Prostate gland (tissue), 2 donors: ENCODE measurements around the gene IL1RAPL2. TPM values are rescaled to one million over a fixed set of nuclear protein-coding genes. Genes with fewer than 3 reads are reported as not detected.

Experiments used
- DNase-seq: peaks from one replicate; pipeline ENCODE4 v3.0.0-alpha.2; 2019; ENCODE audit warnings: low spot score
- H3K27ac ChIP-seq, 2 donors: fragments of 200-600 bp; sonication (generic); 2 replicates each; pipeline ENCODE4 v1.5.1; 2017 to 2019
- H3K27me3 ChIP-seq: fragments of 200-600 bp; sonication (generic); replicated peaks from 2 replicates; pipeline ENCODE4 v1.5.1; 2019; ENCODE audit not compliant: insufficient read depth
- H3K36me3 ChIP-seq, 2 donors: fragments of 200-600 bp; sonication (generic); 1 replicate in 1 of 2; 2 replicates in 1 of 2; pipeline versions ENCODE4 v1.5.1 to v1.8.1; 2017 to 2019
- H3K4me1 ChIP-seq: fragments of 200-600 bp; sonication (generic); replicated peaks from 2 replicates; pipeline ENCODE4 v1.5.1; 2019
- H3K4me3 ChIP-seq, 2 donors: fragments of 200-600 bp; sonication (generic); 2 replicates each; pipeline ENCODE4 v1.5.1; 2017 to 2019
- H3K9me3 ChIP-seq: fragments of 200-600 bp; sonication (generic); 2 replicates; pipeline ENCODE4 v1.5.1; 2017
- POLR2A ChIP-seq: fragments of 450-650 bp; IDR thresholded peaks from one replicate; pipeline ENCODE4 v1.6.1; 2016; ENCODE audit warnings: antibody characterized with exemption, mild to moderate bottlenecking
- POLR2AphosphoS5 ChIP-seq: sonication (generic); formaldehyde crosslinking; IDR thresholded peaks from one replicate; pipeline ENCODE4 v1.6.1; 2017; ENCODE audit warnings: antibody characterized with exemption
- WGBS: methylation state at CpG from one replicate; pipeline ENCODE4 v1.1.5; 2018; 5-methylcytosine and 5-hydroxymethylcytosine counted together
- intact Hi-C: fragments of 100-400 bp; cut with DNase I; formaldehyde crosslinking; loops from one replicate; pipeline ENCODE4 v1.14.2; 2022
- total RNA-seq, 2 donors: library from RNA; depleted of rRNA; stranded (reverse); fragments of >200 nt; gene quantifications; one replicate each; pipeline ENCODE4 v1.1.0, GENCODE V29; 2016
- TF ChIP-seq, protein P1 (sequence below), 4 experiments: fragments of 200-600 bp in 2 of 4; fragments of 450-650 bp in 2 of 4; sonication (generic) in 2 of 4; IDR thresholded peaks; 1 replicate in 3 of 4; 2 replicates in 1 of 4; pipeline ENCODE4 v1.5.1; 2016 to 2019; ENCODE audit warnings: antibody characterized with exemption in 4 of 4, mild to moderate bottlenecking in 2 of 4, moderate library complexity in 2 of 4

The IL1RAPL2 gene
- total RNA-seq, 2 donors from 2014 or later, result 0.51 TPM; not detected in 1

GRCh38 chrX:105645667-105646357, 1079.8 kb downstream of the IL1RAPL2 start:
- DNase-seq, result no peak
- WGBS, result 66% methylated on average over 5 of the region's 5 CpGs
- H3K4me1 ChIP-seq, result no peaks in the 10 kb centered on the region

GRCh38 chrX:105646592-105647372, 1080.8 kb downstream of the IL1RAPL2 start:
- Histone ChIP-seq H3K27ac (no peak overlapping the region), H3K4me3 (no peak overlapping the region), H3K9me3 (no peaks in the 10 kb centered on the region), H3K4me1 (no peaks in the 10 kb centered on the region), H3K27me3 (no peaks in the 10 kb centered on the region), H3K36me3 (no peaks in the 10 kb centered on the region)
- intact Hi-C loops, result no loop called here
- no peak for TF ChIP-seq POLR2A
- no peak for TF ChIP-seq POLR2AphosphoS5
- TF ChIP-seq, protein P1, sequence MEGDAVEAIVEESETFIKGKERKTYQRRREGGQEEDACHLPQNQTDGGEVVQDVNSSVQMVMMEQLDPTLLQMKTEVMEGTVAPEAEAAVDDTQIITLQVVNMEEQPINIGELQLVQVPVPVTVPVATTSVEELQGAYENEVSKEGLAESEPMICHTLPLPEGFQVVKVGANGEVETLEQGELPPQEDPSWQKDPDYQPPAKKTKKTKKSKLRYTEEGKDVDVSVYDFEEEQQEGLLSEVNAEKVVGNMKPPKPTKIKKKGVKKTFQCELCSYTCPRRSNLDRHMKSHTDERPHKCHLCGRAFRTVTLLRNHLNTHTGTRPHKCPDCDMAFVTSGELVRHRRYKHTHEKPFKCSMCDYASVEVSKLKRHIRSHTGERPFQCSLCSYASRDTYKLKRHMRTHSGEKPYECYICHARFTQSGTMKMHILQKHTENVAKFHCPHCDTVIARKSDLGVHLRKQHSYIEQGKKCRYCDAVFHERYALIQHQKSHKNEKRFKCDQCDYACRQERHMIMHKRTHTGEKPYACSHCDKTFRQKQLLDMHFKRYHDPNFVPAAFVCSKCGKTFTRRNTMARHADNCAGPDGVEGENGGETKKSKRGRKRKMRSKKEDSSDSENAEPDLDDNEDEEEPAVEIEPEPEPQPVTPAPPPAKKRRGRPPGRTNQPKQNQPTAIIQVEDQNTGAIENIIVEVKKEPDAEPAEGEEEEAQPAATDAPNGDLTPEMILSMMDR (IDR thresholded peaks at IDR 0.05), result no peak
- WGBS, result 96% methylated on average over 13 of the region's 17 CpGs
- DNase-seq, result no peak

More at GRCh38 chrX:105645667-105646357, 1079.8 kb downstream of the IL1RAPL2 start:
- TF ChIP-seq, protein P1 (IDR thresholded peaks at IDR 0.05), result no peak
- no peak for TF ChIP-seq POLR2A
- TF ChIP-seq POLR2AphosphoS5, result no peak
- no peaks in the 10 kb centered on the region for H3K36me3 ChIP-seq
- intact Hi-C loops, result no loop called here
- H3K9me3 ChIP-seq, result no peaks in the 10 kb centered on the region
- H3K27ac ChIP-seq, result no peak overlapping the region
- no peaks in the 10 kb centered on the region for H3K27me3 ChIP-seq
- no peak overlapping the region for H3K4me3 ChIP-seq

- no peak for DNase-seq
- Histone ChIP-seq H3K9me3 (no peaks in the 10 kb centered on the region), H3K4me3 (no peak overlapping the region), H3K36me3 (no peaks in the 10 kb centered on the region), H3K27me3 (no peaks in the 10 kb centered on the region), H3K27ac (no peak overlapping the region), H3K4me1 (no peaks in the 10 kb centered on the region)
- TF ChIP-seq POLR2A, result no peak
- TF ChIP-seq POLR2AphosphoS5, result no peak
- TF ChIP-seq, protein P1 (IDR thresholded peaks at IDR 0.05), result no peak
- 75% methylated on average over 2 of the region's 2 CpGs for WGBS
- intact Hi-C loops, result no loop called here
Observed at GRCh38 chrX:105647749-105648148, 1081.8 kb downstream of the IL1RAPL2 start.

DNA sequence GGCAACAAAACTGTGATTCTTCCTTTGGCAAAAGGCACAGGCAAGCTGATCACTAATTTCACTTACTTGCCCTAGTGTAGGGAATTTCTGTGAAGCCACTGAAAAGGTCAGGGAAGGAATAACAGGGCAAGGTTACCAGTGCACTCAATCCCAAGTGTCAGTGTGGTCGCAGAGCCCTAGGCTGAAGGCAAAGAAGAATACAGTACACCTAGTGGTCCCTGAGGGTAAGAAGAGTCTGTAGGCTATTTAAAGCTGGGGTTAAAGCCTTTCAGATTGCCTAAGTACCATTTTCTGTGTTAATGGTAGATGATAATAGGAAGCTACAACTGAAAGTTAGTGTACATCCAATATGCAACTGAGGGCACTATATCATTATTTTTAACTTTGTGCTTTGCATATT, 1082.7 kb downstream of the IL1RAPL2 start:
- no peak for DNase-seq
- no peaks in the 10 kb centered on the region for H3K4me1 ChIP-seq
- intact Hi-C loops, result no loop called here
- H3K27ac ChIP-seq, result no peak overlapping the region
- no peak overlapping the region for H3K4me3 ChIP-seq
- no peaks in the 10 kb centered on the region for H3K27me3 ChIP-seq
- no peaks in the 10 kb centered on the region for H3K9me3 ChIP-seq
- TF ChIP-seq POLR2A (no peak), POLR2AphosphoS5 (no peak)
- TF ChIP-seq, protein P1 (IDR thresholded peaks at IDR 0.05), result no peak
- H3K36me3 ChIP-seq, result no peaks in the 10 kb centered on the region
- 94% methylated on average over 1 of the region's 1 CpG for WGBS
